ENCODE results near the gene KRTAP5-1. TPM values are rescaled to one million over a fixed set of nuclear protein-coding genes. Genes with fewer than 3 reads are reported as not detected.

KRTAP5-1 gene
- total RNA-seq, 1 donor = not detected

- H3K4me2 ChIP-seq (ENCODE audit: insufficient read depth, low read length) = no peak overlapping the region
- no peak for TF ChIP-seq CTCF (IDR thresholded peaks at IDR 0.05; ENCODE audit: extremely low read depth, low read depth, low read length)
These were observed 17.4 kb downstream of the KRTAP5-1 start for GRCh38 chr11:1567721-1568100.

DNA sequence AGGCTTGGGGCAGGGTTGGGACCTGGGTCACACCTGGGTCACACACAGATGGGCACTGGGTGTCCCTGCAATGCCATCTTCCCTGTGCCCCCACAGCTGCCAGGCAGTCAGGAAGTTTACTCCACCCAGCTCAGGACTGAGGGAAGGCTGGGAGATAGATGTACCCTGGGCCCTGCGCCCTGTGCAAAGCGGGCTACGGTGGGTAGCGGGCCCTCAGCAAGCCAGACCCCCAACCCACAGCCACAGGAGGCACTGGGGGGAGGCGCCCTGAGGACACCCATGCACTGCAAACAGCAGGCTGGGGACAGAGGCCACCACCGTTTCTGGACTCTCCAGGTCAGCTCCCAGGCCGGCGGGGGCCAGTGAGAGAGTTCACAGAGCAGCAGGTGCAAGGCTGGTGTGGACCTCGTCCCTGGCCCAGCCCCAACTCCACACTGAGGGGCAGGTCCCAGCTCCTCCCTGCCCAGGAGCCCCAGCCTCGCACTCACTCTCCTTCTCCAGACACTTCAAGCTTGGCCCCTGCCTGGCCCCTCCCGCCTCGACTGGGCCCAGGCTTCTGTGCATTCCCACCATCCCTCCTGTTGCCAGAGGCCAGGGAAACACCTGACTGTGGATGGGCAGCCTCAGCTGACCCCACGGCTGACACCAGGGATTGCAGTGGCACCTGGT is 17.9 kb downstream of the KRTAP5-1 start:
- Histone ChIP-seq H3K27me3 (ENCODE audit: insufficient read depth, low read length) (no peaks in the 10 kb centered on the region), H3K36me3 (ENCODE audit: insufficient read depth, low read length) (no peaks in the 10 kb centered on the region), H3K4me1 (ENCODE audit: insufficient read depth, low read length) (no peaks in the 10 kb centered on the region), H3K27ac (ENCODE audit: low read depth, low read length) (no peak overlapping the region), H2AFZ (ENCODE audit: low read length) (no peak overlapping the region), H3K9me3 (ENCODE audit: low read depth, low read length) (no peaks in the 10 kb centered on the region), H4K20me1 (ENCODE audit: insufficient read depth, low read length) (peaks cover 36% of the 10 kb centered on the region), H3K4me2 (ENCODE audit: insufficient read depth, low read length) (no peak overlapping the region), H3K4me3 (ENCODE audit: insufficient read depth, low read length) (no peak overlapping the region), H3K79me2 (ENCODE audit: insufficient read depth, low read length) (no peaks in the 10 kb centered on the region)
- DNase-seq (ENCODE audit: insufficient read length, low spot score, missing footprints) = peak; percentile 58
- TF ChIP-seq CTCF (IDR thresholded peaks at IDR 0.05; ENCODE audit: extremely low read depth, low read depth, low read length) = no peak

More at GRCh38 chr11:1567721-1568100, 17.4 kb downstream of the KRTAP5-1 start:
- Histone ChIP-seq H3K27ac (ENCODE audit: low read depth, low read length) (no peak overlapping the region), H3K4me3 (ENCODE audit: insufficient read depth, low read length) (no peak overlapping the region), H3K4me1 (ENCODE audit: insufficient read depth, low read length) (no peaks in the 10 kb centered on the region), H2AFZ (ENCODE audit: low read length) (no peak overlapping the region), H4K20me1 (ENCODE audit: insufficient read depth, low read length) (peaks cover 36% of the 10 kb centered on the region), H3K36me3 (ENCODE audit: insufficient read depth, low read length) (no peaks in the 10 kb centered on the region), H3K9me3 (ENCODE audit: low read depth, low read length) (no peaks in the 10 kb centered on the region), H3K79me2 (ENCODE audit: insufficient read depth, low read length) (no peaks in the 10 kb centered on the region), H3K27me3 (ENCODE audit: insufficient read depth, low read length) (peaks cover 4% of the 10 kb centered on the region)
- DNase-seq (ENCODE audit: insufficient read length, low spot score, missing footprints) = peak; percentile 87

GRCh38 chr11:1566381-1567051 is 18.6 kb downstream of the KRTAP5-1 start:
- Histone ChIP-seq H3K4me1 (ENCODE audit: insufficient read depth, low read length) (no peaks in the 10 kb centered on the region), H3K79me2 (ENCODE audit: insufficient read depth, low read length) (no peaks in the 10 kb centered on the region), H3K4me3 (ENCODE audit: insufficient read depth, low read length) (no peak overlapping the region), H3K4me2 (ENCODE audit: insufficient read depth, low read length) (no peak overlapping the region), H3K27ac (ENCODE audit: low read depth, low read length) (no peak overlapping the region), H3K9me3 (ENCODE audit: low read depth, low read length) (no peaks in the 10 kb centered on the region), H4K20me1 (ENCODE audit: insufficient read depth, low read length) (peaks cover 36% of the 10 kb centered on the region), H3K27me3 (ENCODE audit: insufficient read depth, low read length) (no peaks in the 10 kb centered on the region), H3K36me3 (ENCODE audit: insufficient read depth, low read length) (no peaks in the 10 kb centered on the region), H2AFZ (ENCODE audit: low read length) (no peak overlapping the region)
- peak; percentile 86 for DNase-seq (ENCODE audit: insufficient read length, low spot score, missing footprints)
- no peak for TF ChIP-seq CTCF (IDR thresholded peaks at IDR 0.05; ENCODE audit: extremely low read depth, low read depth, low read length)

DNA sequence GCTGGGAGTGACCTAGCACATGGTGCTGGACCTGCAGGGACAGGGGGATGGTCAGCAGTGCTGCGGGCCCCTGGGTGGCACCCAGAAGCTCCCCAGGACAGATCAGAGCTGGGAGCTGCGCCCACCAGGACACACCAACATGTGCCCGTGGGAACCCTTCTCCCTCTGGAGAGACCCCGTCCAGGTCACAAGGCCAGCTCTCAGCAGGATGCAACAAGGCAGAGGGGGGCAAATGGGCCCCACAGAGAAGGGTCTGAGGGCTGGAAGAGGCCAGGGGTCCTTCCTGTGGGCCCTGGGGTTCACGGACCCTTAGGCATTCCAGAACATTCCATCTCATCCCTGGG is 19.2 kb downstream of the KRTAP5-1 start:
- Histone ChIP-seq H3K27ac (ENCODE audit: low read depth, low read length) (no peak overlapping the region), H2AFZ (ENCODE audit: low read length) (no peak overlapping the region), H3K4me1 (ENCODE audit: insufficient read depth, low read length) (no peaks in the 10 kb centered on the region), H3K27me3 (ENCODE audit: insufficient read depth, low read length) (no peaks in the 10 kb centered on the region), H3K79me2 (ENCODE audit: insufficient read depth, low read length) (no peaks in the 10 kb centered on the region), H3K36me3 (ENCODE audit: insufficient read depth, low read length) (no peaks in the 10 kb centered on the region), H4K20me1 (ENCODE audit: insufficient read depth, low read length) (peaks cover 36% of the 10 kb centered on the region), H3K9me3 (ENCODE audit: low read depth, low read length) (no peaks in the 10 kb centered on the region), H3K4me3 (ENCODE audit: insufficient read depth, low read length) (no peak overlapping the region), H3K4me2 (ENCODE audit: insufficient read depth, low read length) (no peak overlapping the region)
- no peak for DNase-seq (ENCODE audit: insufficient read length, low spot score, missing footprints)
- TF ChIP-seq CTCF (IDR thresholded peaks at IDR 0.05; ENCODE audit: extremely low read depth, low read depth, low read length) = no peak

Measured in osteoblast (primary cell).